ENCODE data around the gene PPP1R10. TPM values are rescaled to one million over a fixed set of nuclear protein-coding genes. Genes with fewer than 3 reads are reported as not detected.
A peak's percentile ranks its signal among the peaks of the same experiment; 100 is the strongest.

Gene PPP1R10
- total and polyA plus RNA-seq, 2 of the 13 experiments (the other 11 are each of a cell fraction or from before 2014, with no cell fraction given) = 26.3 to 38.4 TPM

DNA sequence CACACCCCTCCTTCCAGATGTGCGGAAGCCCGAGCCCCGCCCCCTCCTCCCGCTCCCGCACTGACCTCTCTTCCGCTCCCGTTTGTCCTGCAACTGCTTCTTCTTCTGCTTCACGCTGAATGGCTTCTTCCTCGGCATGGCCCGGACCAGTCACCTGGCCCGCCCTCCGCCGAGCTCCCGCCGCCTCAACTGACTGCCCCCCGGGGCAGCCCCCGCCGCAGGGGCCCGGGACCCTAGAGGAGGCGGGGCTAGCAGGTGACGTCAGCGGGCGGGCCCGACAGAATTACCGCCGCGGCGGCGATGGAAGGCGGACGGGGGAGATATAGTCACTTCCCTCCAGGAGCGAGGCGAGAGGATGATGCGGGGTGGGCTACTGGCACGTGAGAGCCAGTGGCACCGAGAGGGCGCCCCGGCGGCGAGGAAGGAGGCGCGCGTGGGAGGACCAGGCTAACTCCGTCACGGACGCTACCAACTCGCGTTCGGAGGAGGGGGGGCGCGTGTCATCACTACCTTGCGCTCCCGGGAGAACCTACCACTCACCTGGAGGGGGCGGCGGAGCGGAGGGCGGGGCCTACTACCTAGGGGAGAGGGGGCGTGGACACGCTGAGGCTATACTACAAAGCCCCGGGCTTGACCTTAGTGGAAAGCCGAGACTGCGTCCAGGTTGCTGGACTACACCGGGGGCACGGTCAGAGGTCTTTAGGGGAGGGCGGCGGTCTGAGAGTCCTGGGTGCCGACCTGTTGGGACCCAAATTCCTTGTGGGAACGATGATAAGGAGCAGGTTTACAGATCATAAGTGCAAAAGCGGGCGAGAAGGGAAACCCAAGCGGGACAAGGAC is 60.8 kb downstream of the PPP1R10 start, which contains the start of gene GNL1 (continued):
- peak; percentile 48 for TF ChIP-seq ATF7-NPFF (CRISPR knock-in tag; IDR thresholded peaks at IDR 0.05; ENCODE audit: low read depth)
- TF ChIP-seq, protein P1, sequence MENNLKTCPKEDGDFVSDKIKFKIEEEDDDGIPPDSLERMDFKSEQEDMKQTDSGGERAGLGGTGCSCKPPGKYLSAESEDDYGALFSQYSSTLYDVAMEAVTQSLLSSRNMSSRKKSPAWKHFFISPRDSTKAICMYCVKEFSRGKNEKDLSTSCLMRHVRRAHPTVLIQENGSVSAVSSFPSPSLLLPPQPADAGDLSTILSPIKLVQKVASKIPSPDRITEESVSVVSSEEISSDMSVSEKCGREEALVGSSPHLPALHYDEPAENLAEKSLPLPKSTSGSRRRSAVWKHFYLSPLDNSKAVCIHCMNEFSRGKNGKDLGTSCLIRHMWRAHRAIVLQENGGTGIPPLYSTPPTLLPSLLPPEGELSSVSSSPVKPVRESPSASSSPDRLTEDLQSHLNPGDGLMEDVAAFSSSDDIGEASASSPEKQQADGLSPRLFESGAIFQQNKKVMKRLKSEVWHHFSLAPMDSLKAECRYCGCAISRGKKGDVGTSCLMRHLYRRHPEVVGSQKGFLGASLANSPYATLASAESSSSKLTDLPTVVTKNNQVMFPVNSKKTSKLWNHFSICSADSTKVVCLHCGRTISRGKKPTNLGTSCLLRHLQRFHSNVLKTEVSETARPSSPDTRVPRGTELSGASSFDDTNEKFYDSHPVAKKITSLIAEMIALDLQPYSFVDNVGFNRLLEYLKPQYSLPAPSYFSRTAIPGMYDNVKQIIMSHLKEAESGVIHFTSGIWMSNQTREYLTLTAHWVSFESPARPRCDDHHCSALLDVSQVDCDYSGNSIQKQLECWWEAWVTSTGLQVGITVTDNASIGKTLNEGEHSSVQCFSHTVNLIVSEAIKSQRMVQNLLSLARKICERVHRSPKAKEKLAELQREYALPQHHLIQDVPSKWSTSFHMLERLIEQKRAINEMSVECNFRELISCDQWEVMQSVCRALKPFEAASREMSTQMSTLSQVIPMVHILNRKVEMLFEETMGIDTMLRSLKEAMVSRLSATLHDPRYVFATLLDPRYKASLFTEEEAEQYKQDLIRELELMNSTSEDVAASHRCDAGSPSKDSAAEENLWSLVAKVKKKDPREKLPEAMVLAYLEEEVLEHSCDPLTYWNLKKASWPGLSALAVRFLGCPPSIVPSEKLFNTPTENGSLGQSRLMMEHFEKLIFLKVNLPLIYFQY (CRISPR knock-in tag; IDR thresholded peaks at IDR 0.05; ENCODE audit: borderline replicate concordance) = no peak
- no peak for TF ChIP-seq ZNF616 (CRISPR knock-in tag; IDR thresholded peaks at IDR 0.05; ENCODE audit: low read depth)
- TF ChIP-seq, protein P2, sequence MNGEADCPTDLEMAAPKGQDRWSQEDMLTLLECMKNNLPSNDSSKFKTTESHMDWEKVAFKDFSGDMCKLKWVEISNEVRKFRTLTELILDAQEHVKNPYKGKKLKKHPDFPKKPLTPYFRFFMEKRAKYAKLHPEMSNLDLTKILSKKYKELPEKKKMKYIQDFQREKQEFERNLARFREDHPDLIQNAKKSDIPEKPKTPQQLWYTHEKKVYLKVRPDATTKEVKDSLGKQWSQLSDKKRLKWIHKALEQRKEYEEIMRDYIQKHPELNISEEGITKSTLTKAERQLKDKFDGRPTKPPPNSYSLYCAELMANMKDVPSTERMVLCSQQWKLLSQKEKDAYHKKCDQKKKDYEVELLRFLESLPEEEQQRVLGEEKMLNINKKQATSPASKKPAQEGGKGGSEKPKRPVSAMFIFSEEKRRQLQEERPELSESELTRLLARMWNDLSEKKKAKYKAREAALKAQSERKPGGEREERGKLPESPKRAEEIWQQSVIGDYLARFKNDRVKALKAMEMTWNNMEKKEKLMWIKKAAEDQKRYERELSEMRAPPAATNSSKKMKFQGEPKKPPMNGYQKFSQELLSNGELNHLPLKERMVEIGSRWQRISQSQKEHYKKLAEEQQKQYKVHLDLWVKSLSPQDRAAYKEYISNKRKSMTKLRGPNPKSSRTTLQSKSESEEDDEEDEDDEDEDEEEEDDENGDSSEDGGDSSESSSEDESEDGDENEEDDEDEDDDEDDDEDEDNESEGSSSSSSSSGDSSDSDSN (CRISPR knock-in tag; IDR thresholded peaks at IDR 0.05) = peak; percentile 20; the same call in 1 of the 2 replicates
- TF ChIP-seq ZNF235 (CRISPR knock-in tag; IDR thresholded peaks at IDR 0.05; ENCODE audit: borderline replicate concordance) = no peak; the same call in 1 of the 2 replicates
- TF ChIP-seq MED13 (CRISPR knock-in tag; IDR thresholded peaks at IDR 0.05) = 0 out of 2 replicates have a peak, but pooled peaks have one; percentile 22
- TF ChIP-seq, protein P3, sequence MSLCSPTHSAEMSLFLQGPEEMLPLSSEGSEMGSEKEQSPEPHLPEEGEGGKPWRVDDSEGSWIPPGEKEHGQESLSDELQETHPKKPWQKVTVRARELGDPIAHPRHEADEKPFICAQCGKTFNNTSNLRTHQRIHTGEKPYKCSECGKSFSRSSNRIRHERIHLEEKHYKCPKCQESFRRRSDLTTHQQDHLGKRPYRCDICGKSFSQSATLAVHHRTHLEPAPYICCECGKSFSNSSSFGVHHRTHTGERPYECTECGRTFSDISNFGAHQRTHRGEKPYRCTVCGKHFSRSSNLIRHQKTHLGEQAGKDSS (CRISPR knock-in tag; IDR thresholded peaks at IDR 0.05; ENCODE audit: borderline replicate concordance, low read depth) = no peak; the same call in 1 of the 2 replicates
- TF ChIP-seq SRSF9 (IDR thresholded peaks at IDR 0.05; ENCODE audit: borderline replicate concordance, insufficient read depth, low read depth, low read length, poor library complexity, severe bottlenecking) = no peak
- TF ChIP-seq ZFP1 (CRISPR knock-in tag; IDR thresholded peaks at IDR 0.05) = no peak
- no peak for TF ChIP-seq JARID2 (CRISPR knock-in tag; IDR thresholded peaks at IDR 0.05; ENCODE audit: insufficient replicate concordance)
- 0 out of 2 replicates have a peak, but pooled peaks have one; percentile 27 for TF ChIP-seq ZBTB38 (CRISPR knock-in tag; IDR thresholded peaks at IDR 0.05)
- no peak; the same call in 1 of the 2 replicates for TF ChIP-seq CBFB (CRISPR knock-in tag; IDR thresholded peaks at IDR 0.05)
- TF ChIP-seq ZNF317 (CRISPR knock-in tag; IDR thresholded peaks at IDR 0.05) = peak; percentile 63
- TF ChIP-seq HNRNPH1 (optimal IDR thresholded peaks at IDR 0.05; ENCODE audit: low read depth, low read length) = no peak
- peak in 1 of 2 experiments; percentile 28; a peak in 2 of 4 replicates for TF ChIP-seq KLF16 (CRISPR knock-in tag; IDR thresholded peaks at IDR 0.05)
- TF ChIP-seq ISL2 (CRISPR knock-in tag; IDR thresholded peaks at IDR 0.05) = peak; percentile 49; the same call in 1 of the 2 replicates
- peak; percentile 70; the same call in 1 of the 2 replicates for TF ChIP-seq HOXA9 (CRISPR knock-in tag; IDR thresholded peaks at IDR 0.05; ENCODE audit: borderline replicate concordance)
- no peak for TF ChIP-seq IKZF1 (IDR thresholded peaks at IDR 0.05)
- TF ChIP-seq, protein P4, sequence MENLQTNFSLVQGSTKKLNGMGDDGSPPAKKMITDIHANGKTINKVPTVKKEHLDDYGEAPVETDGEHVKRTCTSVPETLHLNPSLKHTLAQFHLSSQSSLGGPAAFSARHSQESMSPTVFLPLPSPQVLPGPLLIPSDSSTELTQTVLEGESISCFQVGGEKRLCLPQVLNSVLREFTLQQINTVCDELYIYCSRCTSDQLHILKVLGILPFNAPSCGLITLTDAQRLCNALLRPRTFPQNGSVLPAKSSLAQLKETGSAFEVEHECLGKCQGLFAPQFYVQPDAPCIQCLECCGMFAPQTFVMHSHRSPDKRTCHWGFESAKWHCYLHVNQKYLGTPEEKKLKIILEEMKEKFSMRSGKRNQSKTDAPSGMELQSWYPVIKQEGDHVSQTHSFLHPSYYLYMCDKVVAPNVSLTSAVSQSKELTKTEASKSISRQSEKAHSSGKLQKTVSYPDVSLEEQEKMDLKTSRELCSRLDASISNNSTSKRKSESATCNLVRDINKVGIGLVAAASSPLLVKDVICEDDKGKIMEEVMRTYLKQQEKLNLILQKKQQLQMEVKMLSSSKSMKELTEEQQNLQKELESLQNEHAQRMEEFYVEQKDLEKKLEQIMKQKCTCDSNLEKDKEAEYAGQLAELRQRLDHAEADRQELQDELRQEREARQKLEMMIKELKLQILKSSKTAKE (CRISPR knock-in tag; IDR thresholded peaks at IDR 0.05; ENCODE audit: borderline replicate concordance) = peak; percentile 29; the same call in 1 of the 2 replicates
